ENCODE measurements around the gene TRPT1. TPM values are rescaled to one million over a fixed set of nuclear protein-coding genes. Genes with fewer than 3 reads are reported as not detected.

Gene TRPT1
- total RNA-seq, 1 experiment from 2014 or later = 66.1 TPM

DNA sequence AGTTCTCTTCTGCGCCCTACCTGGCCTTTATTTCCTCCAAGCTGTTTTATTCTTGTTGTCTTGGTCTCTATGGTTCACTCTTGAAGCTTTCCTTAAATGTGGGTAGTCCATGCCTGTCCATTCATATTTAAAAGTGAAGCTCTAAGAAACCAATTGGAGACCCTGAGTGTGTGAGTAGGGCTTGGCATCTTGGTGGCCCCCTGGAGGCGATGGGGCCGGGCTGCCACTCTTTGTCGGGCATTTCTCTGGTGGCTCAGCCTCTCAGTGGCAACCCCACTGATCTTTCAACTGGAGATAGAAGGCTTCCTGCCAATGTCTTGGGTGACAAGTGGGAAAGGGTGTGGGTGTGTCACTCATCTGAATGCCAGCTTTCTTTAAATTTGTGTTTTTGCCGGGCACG, 9.1 kb downstream of the TRPT1 start:
- Histone ChIP-seq H3K27ac (ENCODE audit: low read length) (no peak overlapping the region), H3K9me3 (ENCODE audit: control insufficient read depth, insufficient read depth, low read depth, low read length) (no peaks in the 10 kb centered on the region), H3K27me3 (ENCODE audit: control insufficient read depth, insufficient read depth, low read length) (no peaks in the 10 kb centered on the region), H3K4me1 (ENCODE audit: control insufficient read depth, insufficient read depth, low read length) (no peaks in the 10 kb centered on the region), H3K4me3 (ENCODE audit: low read depth in 2 of 2, low read length in 2 of 2) (no peak overlapping the region), H3K36me3 (ENCODE audit: control insufficient read depth, insufficient read depth, low read length) (no peaks in the 10 kb centered on the region)
- intact Hi-C loops (cut with micrococcal nuclease; ENCODE audit: unreplicated experiment) (no loop called here), in situ Hi-C loops (cut with HindIII; ENCODE audit: low pct_unique_long_range_greater_than_20kb, low sequenced_read_pairs) (no loop called here)
- ChIA-PET CTCF (no interaction called here), POLR2A (interaction anchor here (0.7 kb wide), 1 partner anchor 13 kb away, joined by 4 read pairs; no protein-coding TSS in a partner anchor)
- TF ChIP-seq, protein P1, sequence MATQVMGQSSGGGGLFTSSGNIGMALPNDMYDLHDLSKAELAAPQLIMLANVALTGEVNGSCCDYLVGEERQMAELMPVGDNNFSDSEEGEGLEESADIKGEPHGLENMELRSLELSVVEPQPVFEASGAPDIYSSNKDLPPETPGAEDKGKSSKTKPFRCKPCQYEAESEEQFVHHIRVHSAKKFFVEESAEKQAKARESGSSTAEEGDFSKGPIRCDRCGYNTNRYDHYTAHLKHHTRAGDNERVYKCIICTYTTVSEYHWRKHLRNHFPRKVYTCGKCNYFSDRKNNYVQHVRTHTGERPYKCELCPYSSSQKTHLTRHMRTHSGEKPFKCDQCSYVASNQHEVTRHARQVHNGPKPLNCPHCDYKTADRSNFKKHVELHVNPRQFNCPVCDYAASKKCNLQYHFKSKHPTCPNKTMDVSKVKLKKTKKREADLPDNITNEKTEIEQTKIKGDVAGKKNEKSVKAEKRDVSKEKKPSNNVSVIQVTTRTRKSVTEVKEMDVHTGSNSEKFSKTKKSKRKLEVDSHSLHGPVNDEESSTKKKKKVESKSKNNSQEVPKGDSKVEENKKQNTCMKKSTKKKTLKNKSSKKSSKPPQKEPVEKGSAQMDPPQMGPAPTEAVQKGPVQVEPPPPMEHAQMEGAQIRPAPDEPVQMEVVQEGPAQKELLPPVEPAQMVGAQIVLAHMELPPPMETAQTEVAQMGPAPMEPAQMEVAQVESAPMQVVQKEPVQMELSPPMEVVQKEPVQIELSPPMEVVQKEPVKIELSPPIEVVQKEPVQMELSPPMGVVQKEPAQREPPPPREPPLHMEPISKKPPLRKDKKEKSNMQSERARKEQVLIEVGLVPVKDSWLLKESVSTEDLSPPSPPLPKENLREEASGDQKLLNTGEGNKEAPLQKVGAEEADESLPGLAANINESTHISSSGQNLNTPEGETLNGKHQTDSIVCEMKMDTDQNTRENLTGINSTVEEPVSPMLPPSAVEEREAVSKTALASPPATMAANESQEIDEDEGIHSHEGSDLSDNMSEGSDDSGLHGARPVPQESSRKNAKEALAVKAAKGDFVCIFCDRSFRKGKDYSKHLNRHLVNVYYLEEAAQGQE (IDR thresholded peaks at IDR 0.05; ENCODE audit: insufficient read depth in 1 of 2, low read depth in 2 of 2, low read length in 1 of 2) = no peak
- no peak for TF ChIP-seq SIN3A (IDR thresholded peaks at IDR 0.05; ENCODE audit: borderline replicate concordance, insufficient read depth, low read depth, low read length)
- no peak for TF ChIP-seq POLR2AphosphoS5 (IDR thresholded peaks at IDR 0.05; ENCODE audit: low read depth, low read length)
- TF ChIP-seq TCF7L2 (IDR thresholded peaks at IDR 0.05; ENCODE audit: low read depth, low read length) = no peak
- TF ChIP-seq, protein P2, sequence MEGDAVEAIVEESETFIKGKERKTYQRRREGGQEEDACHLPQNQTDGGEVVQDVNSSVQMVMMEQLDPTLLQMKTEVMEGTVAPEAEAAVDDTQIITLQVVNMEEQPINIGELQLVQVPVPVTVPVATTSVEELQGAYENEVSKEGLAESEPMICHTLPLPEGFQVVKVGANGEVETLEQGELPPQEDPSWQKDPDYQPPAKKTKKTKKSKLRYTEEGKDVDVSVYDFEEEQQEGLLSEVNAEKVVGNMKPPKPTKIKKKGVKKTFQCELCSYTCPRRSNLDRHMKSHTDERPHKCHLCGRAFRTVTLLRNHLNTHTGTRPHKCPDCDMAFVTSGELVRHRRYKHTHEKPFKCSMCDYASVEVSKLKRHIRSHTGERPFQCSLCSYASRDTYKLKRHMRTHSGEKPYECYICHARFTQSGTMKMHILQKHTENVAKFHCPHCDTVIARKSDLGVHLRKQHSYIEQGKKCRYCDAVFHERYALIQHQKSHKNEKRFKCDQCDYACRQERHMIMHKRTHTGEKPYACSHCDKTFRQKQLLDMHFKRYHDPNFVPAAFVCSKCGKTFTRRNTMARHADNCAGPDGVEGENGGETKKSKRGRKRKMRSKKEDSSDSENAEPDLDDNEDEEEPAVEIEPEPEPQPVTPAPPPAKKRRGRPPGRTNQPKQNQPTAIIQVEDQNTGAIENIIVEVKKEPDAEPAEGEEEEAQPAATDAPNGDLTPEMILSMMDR (IDR thresholded peaks at IDR 0.05) = no peak
- ATAC-seq (no peak), DNase-seq (ENCODE audit: low read depth, low spot score) (no peak)
- BruUV-seq (replicated peaks) = no TSS peak

- H3K27ac ChIP-seq (ENCODE audit: low read length) = no peak overlapping the region
- H3K4me3 ChIP-seq (ENCODE audit: low read depth in 2 of 2, low read length in 2 of 2) = no peak overlapping the region
- ChIA-PET CTCF (no interaction called here), POLR2A (no interaction called here)
- in situ Hi-C loops (cut with HindIII; ENCODE audit: low pct_unique_long_range_greater_than_20kb, low sequenced_read_pairs) (no loop called here), intact Hi-C loops (cut with micrococcal nuclease; ENCODE audit: unreplicated experiment) (no loop called here)
- ATAC-seq (no peak), DNase-seq (ENCODE audit: low read depth, low spot score) (no peak)
- TF ChIP-seq, protein P1 (IDR thresholded peaks at IDR 0.05; ENCODE audit: insufficient read depth in 1 of 2, low read depth in 2 of 2, low read length in 1 of 2) = no peak
- TF ChIP-seq TCF7L2 (IDR thresholded peaks at IDR 0.05; ENCODE audit: low read depth, low read length) (no peak), POLR2AphosphoS5 (IDR thresholded peaks at IDR 0.05; ENCODE audit: low read depth, low read length) (no peak), SIN3A (IDR thresholded peaks at IDR 0.05; ENCODE audit: borderline replicate concordance, insufficient read depth, low read depth, low read length) (no peak)
- TF ChIP-seq, protein P2 (IDR thresholded peaks at IDR 0.05) = no peak
- no peaks in the 10 kb centered on the region for H3K36me3 ChIP-seq (ENCODE audit: control insufficient read depth, insufficient read depth, low read length)
- H3K9me3 ChIP-seq (ENCODE audit: control insufficient read depth, insufficient read depth, low read depth, low read length) = no peaks in the 10 kb centered on the region
- no peaks in the 10 kb centered on the region; the same call in 1 of the 2 replicates for H3K4me1 ChIP-seq (ENCODE audit: control insufficient read depth, insufficient read depth, low read length)
- no TSS peak for BruUV-seq (replicated peaks)
- H3K27me3 ChIP-seq (ENCODE audit: control insufficient read depth, insufficient read depth, low read length) = no peaks in the 10 kb centered on the region
Observed at GRCh38 chr11:64211181-64211872, 14.7 kb downstream of the TRPT1 start.

Measured in Panc1 (cell line).